RWPE1 (cell line): ENCODE results near the gene PEDS1.

Experiments
- CTCF ChIA-PET: fragments of 350-600 bp; sonication (Branson Sonifier 250); formaldehyde crosslinking; extraction: SDS; loops from one replicate; lab custom pipeline; 2021; lab: Yijun Ruan, JAX
- POLR2A ChIA-PET: fragments of 400-600 bp; formaldehyde crosslinking; extraction: SDS; loops from one replicate; lab custom pipeline; 2020; ENCODE audit warnings: antibody characterized with exemption; ENCODE audit not compliant: low non-redundant PET; lab: Yijun Ruan, JAX
- DNase-seq: peaks from one replicate; pipeline ENCODE4 v3.0.0; 2012; ENCODE audit warnings: low spot score
- H3K27ac ChIP-seq: fragments of 450-650 bp; 2 replicates; pipeline ENCODE4 v1.5.1; 2017
- CTCF ChIP-seq: fragments of 450-650 bp; conservative IDR thresholded peaks from 2 replicates; pipeline ENCODE4 v1.5.1; 2017; ENCODE audit warnings: low read depth, mild to moderate bottlenecking

The PEDS1 gene

GRCh38 chr20:50198180-50198666 is 44.7 kb upstream of the PEDS1 start:
- CTCF ChIA-PET: no interaction called here
- H3K27ac ChIP-seq: peak overlapping the region; percentile 6; the same call in 1 of the 2 replicates
- POLR2A ChIA-PET: no interaction called here
- no peak for TF ChIP-seq CTCF
- DNase-seq: no peak

GRCh38 chr20:50197463-50198179 is 44.1 kb upstream of the PEDS1 start:
- H3K27ac ChIP-seq: peak overlapping the region; percentile 95
- POLR2A ChIA-PET: no interaction called here
- no peak for TF ChIP-seq CTCF
- DNase-seq: no peak
- CTCF ChIA-PET: interaction anchor here (0.6 kb wide), 2 partner anchors 21 to 136 kb away, joined by 3 to 4 read pairs; no protein-coding TSS in a partner anchor

GRCh38 chr20:50196896-50197295 is 43.4 kb upstream of the PEDS1 start:
- TF ChIP-seq CTCF: no peak
- ChIA-PET POLR2A (no interaction called here), CTCF (interaction anchor here (0.6 to 0.7 kb wide), 2 partner anchors 137 to 227 kb away, joined by 3 to 6 read pairs; no protein-coding TSS in a partner anchor)
- peak overlapping the region; percentile 95 for H3K27ac ChIP-seq
- no peak for DNase-seq

GRCh38 chr20:50196248-50196647 is 42.7 kb upstream of the PEDS1 start:
- no peak for DNase-seq
- ChIA-PET POLR2A (no interaction called here), CTCF (interaction anchor here (0.7 kb wide), 1 partner anchor 228 kb away, joined by 6 read pairs; no protein-coding TSS in a partner anchor)
- peak overlapping the region; percentile 95 for H3K27ac ChIP-seq
- TF ChIP-seq CTCF: no peak

- DNase-seq: no peak
- ChIA-PET CTCF (no interaction called here), POLR2A (interaction anchor here (0.7 kb wide), 2 partner anchors 30 to 367 kb away, joined by 3 read pairs; no protein-coding TSS in a partner anchor)
- TF ChIP-seq CTCF: no peak
- H3K27ac ChIP-seq: peak overlapping the region; percentile 95
Measured at GRCh38 chr20:50195524-50196120, 42.1 kb upstream of the PEDS1 start.

GRCh38 chr20:50194831-50195523 is 41.5 kb upstream of the PEDS1 start:
- DNase-seq: no peak
- H3K27ac ChIP-seq: peak overlapping the region; percentile 95
- ChIA-PET POLR2A (interaction anchor here (0.5 to 0.7 kb wide), 3 partner anchors 31 to 368 kb away, joined by 3 read pairs; no protein-coding TSS in a partner anchor), CTCF (no interaction called here)
- TF ChIP-seq CTCF: no peak
